ENCODE results near the gene TRMT61A.

TRMT61A gene

GRCh38 chr14:103531421-103532215, 2.6 kb downstream of the TRMT61A start:
- no peak for FAIRE-seq

GRCh38 chr14:103532216-103533136, 3.5 kb downstream of the TRMT61A start:
- no peak for TF ChIP-seq POLR2A (IDR thresholded peaks at IDR 0.05; ENCODE audit: low read depth, low read length)
- FAIRE-seq (no peak), DNase-seq (ENCODE audit: insufficient read length, low spot score) (no peak)

More at GRCh38 chr14:103531421-103532215, 2.6 kb downstream of the TRMT61A start:
- no peak for TF ChIP-seq POLR2A (IDR thresholded peaks at IDR 0.05; ENCODE audit: low read depth, low read length)
- no peak for DNase-seq (ENCODE audit: insufficient read length, low spot score)

GRCh38 chr14:103533137-103533998, 4.4 kb downstream of the TRMT61A start:
- DNase-seq (ENCODE audit: insufficient read length, low spot score) (no peak), FAIRE-seq (no peak)
- no peak for TF ChIP-seq POLR2A (IDR thresholded peaks at IDR 0.05; ENCODE audit: low read depth, low read length)

- FAIRE-seq, result no peak
- DNase-seq (ENCODE audit: insufficient read length, low spot score), result no peak
- TF ChIP-seq POLR2A (IDR thresholded peaks at IDR 0.05; ENCODE audit: low read depth, low read length), result no peak
These were observed 5.1 kb downstream of the TRMT61A start for GRCh38 chr14:103533999-103534575.

GRCh38 chr14:103534576-103535061, 5.6 kb downstream of the TRMT61A start:
- no peak for TF ChIP-seq POLR2A (IDR thresholded peaks at IDR 0.05; ENCODE audit: low read depth, low read length)
- no peak for FAIRE-seq
- DNase-seq (ENCODE audit: insufficient read length, low spot score), result no peak

- DNase-seq (ENCODE audit: insufficient read length, low spot score) (no peak), FAIRE-seq (no peak)
- no peak for TF ChIP-seq POLR2A (IDR thresholded peaks at IDR 0.05; ENCODE audit: low read depth, low read length)
These were observed 6.3 kb downstream of the TRMT61A start for GRCh38 chr14:103535081-103535890.

GRCh38 chr14:103535891-103536565, 7.0 kb downstream of the TRMT61A start:
- DNase-seq (ENCODE audit: insufficient read length, low spot score) (no peak), FAIRE-seq (no peak)
- no peak for TF ChIP-seq POLR2A (IDR thresholded peaks at IDR 0.05; ENCODE audit: low read depth, low read length)

- DNase-seq (ENCODE audit: insufficient read length, low spot score) (no peak), FAIRE-seq (no peak)
- TF ChIP-seq POLR2A (IDR thresholded peaks at IDR 0.05; ENCODE audit: low read depth, low read length), result no peak
These were observed 7.7 kb downstream of the TRMT61A start for GRCh38 chr14:103536693-103537092.

- no peak for FAIRE-seq
- DNase-seq (ENCODE audit: insufficient read length, low spot score), result no peak
These were observed 8.4 kb downstream of the TRMT61A start for GRCh38 chr14:103537175-103537990.

GRCh38 chr14:103538291-103539055, 9.5 kb downstream of the TRMT61A start:
- TF ChIP-seq POLR2A (IDR thresholded peaks at IDR 0.05; ENCODE audit: low read depth, low read length), result no peak
- no peak for DNase-seq (ENCODE audit: insufficient read length, low spot score)
- no peak for FAIRE-seq

More at GRCh38 chr14:103537175-103537990, 8.4 kb downstream of the TRMT61A start:
- TF ChIP-seq POLR2A (IDR thresholded peaks at IDR 0.05; ENCODE audit: low read depth, low read length), result no peak
